ENCODE results near the gene SLC6A19.

The SLC6A19 gene

DNA sequence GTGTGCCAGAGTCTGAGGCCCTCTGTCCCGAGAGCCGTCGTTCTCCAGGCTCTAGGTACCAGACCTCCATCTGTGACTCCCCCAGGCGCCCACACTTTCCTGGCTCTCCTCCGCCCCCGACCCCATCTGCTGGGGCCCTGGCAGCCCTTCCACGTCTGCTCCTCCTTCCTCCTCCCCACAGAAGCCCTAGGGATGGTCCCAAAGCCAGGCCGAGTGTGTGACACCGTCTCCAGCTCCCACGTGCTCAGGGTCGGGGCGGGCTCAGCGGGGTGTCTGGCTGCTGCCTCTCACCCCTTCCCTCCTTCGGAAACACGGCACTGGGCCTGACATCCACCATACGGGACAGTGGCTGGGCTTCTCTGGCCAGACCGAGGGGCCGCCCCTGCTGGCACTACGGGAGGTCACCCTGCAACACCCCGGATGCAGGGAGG, 20.5 kb upstream of the SLC6A19 start:
- DNase-seq (ENCODE audit: low read depth), result no peak

DNA sequence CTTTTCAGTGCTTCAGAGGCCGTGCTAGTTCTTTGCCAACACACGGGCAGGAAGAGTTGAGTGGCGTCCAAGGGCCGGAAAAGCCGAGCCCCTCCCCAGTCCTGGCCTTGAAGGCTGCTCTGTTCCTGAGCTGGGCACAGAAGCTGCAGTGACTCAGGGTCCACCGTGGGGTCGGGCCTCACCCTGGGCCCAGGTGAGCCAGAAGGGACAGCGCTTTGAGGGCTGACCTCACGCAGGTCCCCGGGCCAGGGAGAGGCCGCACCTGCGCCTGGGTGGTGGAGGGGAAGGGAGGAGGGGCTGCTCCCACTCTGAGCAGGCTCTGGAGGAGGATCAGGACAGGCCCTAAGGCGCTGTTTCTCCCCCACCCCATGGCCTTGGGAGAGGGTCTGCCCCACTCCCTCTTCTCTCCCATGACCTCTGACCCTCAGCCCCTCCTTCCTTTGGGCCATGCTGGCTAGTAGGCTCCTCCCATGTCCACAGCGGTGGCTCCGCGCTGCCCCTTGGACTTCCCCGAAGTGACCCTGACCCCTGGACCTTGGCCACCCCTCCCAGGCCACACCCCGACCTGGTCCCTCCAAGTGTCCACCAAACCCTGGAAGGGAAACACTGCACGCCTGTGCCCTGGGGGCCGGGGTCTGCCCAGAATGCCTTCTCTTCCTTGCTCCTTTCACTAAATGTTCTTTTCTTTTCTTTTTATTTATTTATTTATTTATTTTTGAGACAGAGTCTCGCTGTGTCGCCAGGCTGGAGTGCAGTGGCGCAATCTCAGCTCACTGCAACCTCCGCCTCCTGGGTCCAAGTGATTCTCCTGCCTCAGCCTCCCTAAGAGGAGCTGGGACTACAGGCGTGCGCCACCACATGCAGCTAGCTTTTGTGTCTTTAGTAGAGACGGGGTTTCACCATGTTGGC, 19.7 kb upstream of the SLC6A19 start:
- DNase-seq (ENCODE audit: low read depth), result no peak

GRCh38 chr5:1182360-1182632, 19.1 kb upstream of the SLC6A19 start:
- DNase-seq (ENCODE audit: low read depth), result no peak

DNA sequence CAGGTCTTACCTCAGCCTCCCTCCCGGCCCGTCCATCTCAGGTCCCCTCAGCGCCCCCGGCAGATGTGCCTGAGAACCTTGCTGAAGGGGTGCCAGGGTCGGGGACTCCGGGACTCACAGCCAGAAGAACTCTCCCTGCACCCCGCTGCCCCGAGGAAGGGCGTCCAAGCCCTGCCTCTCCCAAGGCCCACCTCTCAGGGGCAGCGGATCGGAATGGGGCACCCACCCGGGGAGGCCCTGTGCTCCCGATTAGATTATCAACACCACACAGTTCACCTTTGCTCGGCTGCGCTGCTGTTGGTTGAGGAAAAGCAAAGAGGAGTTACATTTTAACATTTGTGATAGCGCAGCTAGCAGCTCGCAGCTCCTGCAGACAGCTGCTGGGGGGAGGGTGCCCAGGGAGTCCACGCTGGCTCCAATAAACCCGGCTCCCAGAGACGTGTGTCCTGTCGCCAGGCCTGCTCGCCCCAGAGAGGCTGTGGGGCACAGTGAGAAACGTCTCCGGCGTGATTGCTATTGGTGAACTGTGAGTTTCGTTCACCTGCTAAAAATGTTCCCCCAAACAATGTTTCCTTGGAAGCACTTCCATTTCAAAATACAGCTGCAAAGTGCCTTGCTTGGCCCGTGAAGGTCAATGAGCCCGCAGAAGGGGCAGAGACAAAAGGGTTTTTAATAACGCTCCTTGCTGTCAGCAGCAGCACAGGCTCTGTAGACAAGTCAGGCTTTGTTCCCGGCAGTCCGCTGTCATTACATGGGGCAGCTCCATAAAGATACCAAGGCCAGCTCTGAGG, 18.6 kb upstream of the SLC6A19 start:
- no peak for DNase-seq (ENCODE audit: low read depth)

GRCh38 chr5:1183424-1184162, 17.8 kb upstream of the SLC6A19 start:
- no peak for DNase-seq (ENCODE audit: low read depth)

DNA sequence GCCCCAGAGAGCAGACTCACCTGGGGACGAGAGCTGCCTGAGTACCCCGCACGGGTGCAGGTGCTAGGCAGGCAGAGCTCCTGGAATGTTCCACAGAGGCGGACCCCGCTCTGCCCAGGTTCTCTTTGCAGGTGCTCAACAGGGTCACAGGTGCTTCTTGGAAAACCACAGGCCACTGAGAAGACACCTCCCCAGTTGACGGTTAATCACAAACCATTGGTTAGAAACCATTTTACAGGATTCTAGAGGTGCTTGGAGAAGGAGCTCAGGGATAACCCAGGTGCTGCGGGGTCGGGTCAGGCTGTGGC, 17.3 kb upstream of the SLC6A19 start:
- no peak for DNase-seq (ENCODE audit: low read depth)

DNA sequence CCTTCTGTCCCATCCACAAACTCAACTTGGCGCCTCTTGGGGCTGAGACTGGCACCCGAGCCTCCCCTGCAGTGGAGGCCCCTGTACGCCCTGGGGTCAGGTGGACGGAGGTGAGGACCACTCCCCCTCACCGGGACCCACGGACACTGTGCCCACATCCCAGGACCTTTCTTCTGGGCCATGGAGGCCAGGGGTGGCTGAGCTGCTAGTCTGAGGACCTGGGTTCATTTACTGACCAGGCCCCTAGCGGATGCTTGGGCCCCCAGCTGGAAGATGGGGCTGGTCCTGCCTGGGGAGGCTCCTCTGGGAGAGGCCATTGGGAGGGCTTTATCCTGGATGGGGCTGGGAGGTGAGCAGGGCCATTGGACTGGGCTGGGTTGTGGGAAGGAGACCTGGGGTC, 16.9 kb upstream of the SLC6A19 start:
- no peak for DNase-seq (ENCODE audit: low read depth)

GRCh38 chr5:1185038-1185627, 16.3 kb upstream of the SLC6A19 start:
- DNase-seq (ENCODE audit: low read depth), result no peak

GRCh38 chr5:1185629-1186350, 15.6 kb upstream of the SLC6A19 start:
- DNase-seq (ENCODE audit: low read depth), result no peak

- DNase-seq (ENCODE audit: low read depth), result no peak
Measured at GRCh38 chr5:1186351-1187233, 14.8 kb upstream of the SLC6A19 start.

GRCh38 chr5:1187234-1187949, 14.0 kb upstream of the SLC6A19 start:
- no peak for DNase-seq (ENCODE audit: low read depth)

GRCh38 chr5:1187950-1188334, 13.5 kb upstream of the SLC6A19 start:
- DNase-seq (ENCODE audit: low read depth), result no peak

- no peak for DNase-seq (ENCODE audit: low read depth)
Measured at GRCh38 chr5:1188464-1188863, 12.9 kb upstream of the SLC6A19 start.

GRCh38 chr5:1189269-1189668, 12.1 kb upstream of the SLC6A19 start:
- no peak for DNase-seq (ENCODE audit: low read depth)

GRCh38 chr5:1190278-1190677, 11.1 kb upstream of the SLC6A19 start:
- no peak for DNase-seq (ENCODE audit: low read depth)

DNA sequence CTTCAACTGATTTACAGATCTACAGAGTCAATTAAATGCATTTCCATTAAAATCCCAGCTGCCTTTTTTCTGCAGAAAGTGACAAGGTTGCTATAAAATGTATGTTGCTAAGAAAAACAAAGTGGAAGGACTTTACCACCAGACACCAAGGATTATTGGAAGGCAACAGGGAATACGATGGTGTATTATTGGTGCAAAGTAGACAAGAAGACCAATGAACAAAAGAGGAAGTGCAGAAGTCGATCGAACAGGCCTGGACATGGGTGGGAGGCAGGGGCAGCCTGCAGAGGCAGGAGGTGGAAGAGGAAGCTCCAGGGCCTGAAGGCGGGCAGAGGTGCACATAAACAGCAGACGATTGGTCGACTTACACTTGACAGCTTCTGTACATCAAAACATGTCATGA, 10.6 kb upstream of the SLC6A19 start:
- no peak for DNase-seq (ENCODE audit: low read depth)

DNA sequence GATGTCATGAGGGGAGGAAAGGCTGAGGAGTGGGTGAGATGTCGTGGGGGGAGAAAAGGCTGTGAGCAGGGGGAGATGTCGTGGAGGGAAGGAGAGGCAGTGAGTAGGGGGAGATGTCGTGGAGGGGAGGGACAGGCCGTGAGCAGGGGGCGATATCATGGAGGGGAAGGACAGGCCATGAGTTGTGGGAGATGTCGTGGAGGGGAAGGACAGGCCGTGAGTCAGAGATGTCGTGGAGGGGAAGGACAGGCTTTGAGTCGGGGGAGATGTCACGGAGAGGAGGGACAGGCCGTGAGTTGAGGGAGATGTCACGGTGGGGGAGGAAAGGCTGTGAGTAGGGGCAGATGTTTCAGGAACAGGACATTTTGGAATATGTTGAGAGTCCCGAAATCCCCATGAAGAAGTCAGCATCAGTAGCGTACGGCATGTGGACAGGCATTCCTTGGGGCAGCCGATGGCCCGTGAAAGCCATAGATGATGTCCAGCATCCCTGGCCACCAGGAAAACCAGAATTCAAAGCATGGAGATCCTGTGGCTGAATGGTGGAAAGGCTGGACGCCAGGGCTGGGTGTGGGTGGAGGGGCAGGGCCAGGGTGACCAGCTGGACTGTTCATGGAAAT, 8.3 kb upstream of the SLC6A19 start:
- DNase-seq (ENCODE audit: low read depth), result no peak

- DNase-seq (ENCODE audit: low read depth), result no peak
Measured at GRCh38 chr5:1193591-1193985, 7.8 kb upstream of the SLC6A19 start.

DNA sequence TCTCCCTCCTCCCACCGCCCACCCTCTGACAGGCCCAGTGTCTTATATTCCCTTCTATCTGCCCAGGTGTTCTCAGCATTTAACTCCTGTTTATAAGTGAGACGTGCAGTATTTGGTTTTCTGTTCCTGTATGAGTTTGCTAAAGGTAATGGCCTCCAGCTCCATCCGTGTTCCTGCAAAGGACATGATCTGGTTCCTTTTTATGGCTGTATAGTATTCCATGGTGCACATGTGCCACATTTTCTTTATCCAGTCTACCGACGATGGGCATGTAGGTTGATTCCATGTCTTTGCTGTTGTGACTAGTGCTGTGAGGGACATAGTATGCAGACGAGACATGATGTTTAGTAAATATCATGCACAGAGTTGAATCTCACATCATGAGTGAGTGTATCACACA, 7.0 kb upstream of the SLC6A19 start:
- DNase-seq (ENCODE audit: low read depth), result no peak

DNA sequence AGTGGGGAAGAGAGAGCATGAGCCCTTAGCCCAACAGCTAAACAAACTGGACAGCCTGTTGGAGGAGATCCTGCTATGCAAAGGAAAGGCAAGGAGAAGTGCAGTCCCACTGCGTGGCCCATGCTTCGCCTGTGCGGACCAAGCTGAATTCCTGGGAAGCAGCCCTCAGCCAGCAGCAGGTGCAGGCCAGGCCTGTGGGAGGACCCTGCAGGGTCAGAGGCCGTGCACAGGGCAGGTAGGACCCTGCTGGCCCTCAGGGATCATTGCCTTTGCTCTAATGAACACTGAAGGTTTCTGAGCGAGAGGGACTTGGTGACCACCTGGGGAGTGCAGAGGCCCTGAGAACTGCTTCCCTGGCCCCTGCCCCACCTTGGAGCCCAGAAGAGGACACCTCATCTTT, 6.0 kb upstream of the SLC6A19 start:
- no peak for DNase-seq (ENCODE audit: low read depth)

Measured in non-pigmented ciliary epithelial cell (primary cell).